ENCODE data around the gene DNM2.

Gene DNM2

GRCh38 chr19:10748195-10748926 is 30.5 kb downstream of the DNM2 start:
- TF ChIP-seq SIN3A (IDR thresholded peaks at IDR 0.05; ENCODE audit: borderline replicate concordance, insufficient read depth, low read length) (no peak), FOXP2 (optimal IDR thresholded peaks at IDR 0.05; ENCODE audit: borderline replicate concordance, extremely low read depth, extremely low read length, insufficient read depth) (no peak), REST (IDR thresholded peaks at IDR 0.05; ENCODE audit: insufficient read depth in 1 of 2, low read depth in 2 of 2, low read length in 2 of 2) (no peak), POLR2AphosphoS5 (IDR thresholded peaks at IDR 0.05; ENCODE audit: low read depth, low read length) (no peak)

- TF ChIP-seq FOXP2 (optimal IDR thresholded peaks at IDR 0.05; ENCODE audit: borderline replicate concordance, extremely low read depth, extremely low read length, insufficient read depth) (no peak), TAF1 (IDR thresholded peaks at IDR 0.05; ENCODE audit: borderline replicate concordance, insufficient read depth, low read length) (no peak), REST (IDR thresholded peaks at IDR 0.05; ENCODE audit: insufficient read depth in 1 of 2, low read depth in 2 of 2, low read length in 2 of 2) (no peak), POLR2AphosphoS5 (IDR thresholded peaks at IDR 0.05; ENCODE audit: low read depth, low read length) (no peak), SIN3A (IDR thresholded peaks at IDR 0.05; ENCODE audit: borderline replicate concordance, insufficient read depth, low read length) (no peak)
Measured at GRCh38 chr19:10748927-10749434, 31.1 kb downstream of the DNM2 start.

- TF ChIP-seq POLR2AphosphoS5 (IDR thresholded peaks at IDR 0.05; ENCODE audit: low read depth, low read length) (no peak), TAF1 (IDR thresholded peaks at IDR 0.05; ENCODE audit: borderline replicate concordance, insufficient read depth, low read length) (no peak), FOXP2 (optimal IDR thresholded peaks at IDR 0.05; ENCODE audit: borderline replicate concordance, extremely low read depth, extremely low read length, insufficient read depth) (no peak), SIN3A (IDR thresholded peaks at IDR 0.05; ENCODE audit: borderline replicate concordance, insufficient read depth, low read length) (no peak), REST (IDR thresholded peaks at IDR 0.05; ENCODE audit: insufficient read depth in 1 of 2, low read depth in 2 of 2, low read length in 2 of 2) (no peak)
Measured at GRCh38 chr19:10749435-10750384, 31.8 kb downstream of the DNM2 start.

GRCh38 chr19:10751109-10751953 is 33.5 kb downstream of the DNM2 start:
- TF ChIP-seq REST (IDR thresholded peaks at IDR 0.05; ENCODE audit: insufficient read depth in 1 of 2, low read depth in 2 of 2, low read length in 2 of 2) (no peak), FOXP2 (optimal IDR thresholded peaks at IDR 0.05; ENCODE audit: borderline replicate concordance, extremely low read depth, extremely low read length, insufficient read depth) (no peak), TAF1 (IDR thresholded peaks at IDR 0.05; ENCODE audit: borderline replicate concordance, insufficient read depth, low read length) (no peak), POLR2AphosphoS5 (IDR thresholded peaks at IDR 0.05; ENCODE audit: low read depth, low read length) (no peak), SIN3A (IDR thresholded peaks at IDR 0.05; ENCODE audit: borderline replicate concordance, insufficient read depth, low read length) (no peak)
